Chondrocyte (in vitro differentiated cells): ENCODE results near the gene LDOC1. TPM values are rescaled to one million over a fixed set of nuclear protein-coding genes. Genes with fewer than 3 reads are reported as not detected.
A peak's percentile ranks its signal among the peaks of the same experiment; 100 is the strongest.

Experiments
- DNase-seq: peaks from one replicate; pipeline ENCODE4 v3.0.0; 2021; ENCODE audit warnings: mixed read lengths, low spot score
- H3K27ac Mint-ChIP-seq: one replicate; pipeline ENCODE4 v1.8.0; 2021; ENCODE audit warnings: mild to moderate bottlenecking, moderate library complexity, mixed read lengths; ENCODE audit not compliant: unreplicated experiment
- H3K27me3 Mint-ChIP-seq: 2 replicates; pipeline ENCODE4 v1.8.0; 2021; ENCODE audit warnings: low read depth, mixed read lengths
- H3K36me3 Mint-ChIP-seq: 2 replicates; pipeline ENCODE4 v1.8.0; 2021; ENCODE audit warnings: low read depth, mixed read lengths
- H3K4me1 Mint-ChIP-seq: 2 replicates; pipeline ENCODE4 v1.8.0; 2021; ENCODE audit warnings: low read depth, mild to moderate bottlenecking, mixed read lengths
- H3K4me3 Mint-ChIP-seq: one replicate; pipeline ENCODE4 v1.8.0; 2021; ENCODE audit warnings: mild to moderate bottlenecking, moderate library complexity, mixed read lengths; ENCODE audit not compliant: unreplicated experiment
- H3K9me3 Mint-ChIP-seq: 2 replicates; pipeline ENCODE4 v1.8.0; 2021; ENCODE audit warnings: low read depth, mixed read lengths
- CTCF ChIP-seq: fragments of 200-600 bp; sonication (generic); IDR thresholded peaks from 2 replicates; pipeline ENCODE4 v1.5.0; 2021; ENCODE audit warnings: antibody characterized with exemption, mild to moderate bottlenecking, moderate library complexity
- total RNA-seq: library from RNA; stranded (reverse); gene quantifications from 3 replicates; pipeline ENCODE4 v1.2.1, GENCODE V29; 2021

LDOC1 gene
- total RNA-seq, 1 donor from 2014 or later = 28.6 TPM

GRCh38 chrX:141185366-141185765, 8.4 kb upstream of the LDOC1 start:
- Mint-ChIP-seq H3K4me1 (no peaks in the 10 kb centered on the region), H3K27ac (no peak overlapping the region), H3K4me3 (no peak overlapping the region), H3K9me3 (peaks cover 32% of the 10 kb centered on the region), H3K36me3 (peaks cover 2% of the 10 kb centered on the region), H3K27me3 (no peaks in the 10 kb centered on the region)
- DNase-seq = no peak
- TF ChIP-seq CTCF = no peak

GRCh38 chrX:141183000-141183399, 6.1 kb upstream of the LDOC1 start:
- no peak for TF ChIP-seq CTCF
- no peak for DNase-seq
- no peak overlapping the region for H3K4me3 Mint-ChIP-seq
- no peaks in the 10 kb centered on the region for H3K4me1 Mint-ChIP-seq
- H3K9me3 Mint-ChIP-seq = peaks cover 25% of the 10 kb centered on the region
- H3K27me3 Mint-ChIP-seq = no peaks in the 10 kb centered on the region
- no peak overlapping the region for H3K27ac Mint-ChIP-seq
- no peaks in the 10 kb centered on the region for H3K36me3 Mint-ChIP-seq

- Mint-ChIP-seq H3K27ac (no peak overlapping the region), H3K4me3 (no peak overlapping the region), H3K27me3 (no peaks in the 10 kb centered on the region), H3K9me3 (peaks cover 11% of the 10 kb centered on the region), H3K36me3 (no peaks in the 10 kb centered on the region), H3K4me1 (peaks cover 4% of the 10 kb centered on the region)
- DNase-seq = no peak
- TF ChIP-seq CTCF = no peak
Observed at GRCh38 chrX:141180851-141181250, 3.9 kb upstream of the LDOC1 start.

- Mint-ChIP-seq H3K9me3 (no peaks in the 10 kb centered on the region), H3K27ac (no peak overlapping the region), H3K4me3 (peak overlapping the region; percentile 80), H3K27me3 (no peaks in the 10 kb centered on the region), H3K36me3 (no peaks in the 10 kb centered on the region), H3K4me1 (peaks cover 6% of the 10 kb centered on the region)
- DNase-seq = no peak
- no peak for TF ChIP-seq CTCF
Observed at GRCh38 chrX:141175786-141176185, 1.1 kb downstream of the LDOC1 start.

GRCh38 chrX:141164406-141164805, 12.5 kb downstream of the LDOC1 start:
- no peaks in the 10 kb centered on the region for H3K4me1 Mint-ChIP-seq
- H3K27me3 Mint-ChIP-seq = no peaks in the 10 kb centered on the region
- H3K4me3 Mint-ChIP-seq = no peak overlapping the region
- no peak overlapping the region for H3K27ac Mint-ChIP-seq
- H3K36me3 Mint-ChIP-seq = no peaks in the 10 kb centered on the region
- DNase-seq = no peak
- TF ChIP-seq CTCF = no peak
- H3K9me3 Mint-ChIP-seq = peaks cover 4% of the 10 kb centered on the region
